ENCODE results near the gene YJEFN3.

GRCh38 chr19:19529783-19530422 lies 1.2 kb downstream of the YJEFN3 start:
- peak; percentile 56 for TF ChIP-seq POLR2A (IDR thresholded peaks at IDR 0.05; ENCODE audit: low read depth, low read length)
- TF ChIP-seq CTCF (IDR thresholded peaks at IDR 0.05 in 2 of 3, conservative IDR thresholded peaks at IDR 0.05 in 1 of 3; ENCODE audit: control insufficient read depth in 2 of 3, extremely low read depth in 1 of 3, insufficient read depth in 1 of 3, low read depth in 3 of 3, low read length in 3 of 3), result no peak
- TF ChIP-seq NFIC (IDR thresholded peaks at IDR 0.05; ENCODE audit: low read depth, low read length), result no peak
- no peak for TF ChIP-seq SP1 (IDR thresholded peaks at IDR 0.05; ENCODE audit: low read depth, low read length)
- no peak for TF ChIP-seq RFX5 (IDR thresholded peaks at IDR 0.05; ENCODE audit: low read depth, low read length)
- TF ChIP-seq EP300 (IDR thresholded peaks at IDR 0.05; ENCODE audit: borderline replicate concordance in 1 of 2, control insufficient read depth in 1 of 2, low read depth in 2 of 2, low read length in 2 of 2), result no peak
- no peak for TF ChIP-seq ZBTB11 (CRISPR knock-in tag; IDR thresholded peaks at IDR 0.05)
- no peak for TF ChIP-seq CHD2 (IDR thresholded peaks at IDR 0.05; ENCODE audit: borderline replicate concordance, low read depth, low read length)
- TF ChIP-seq SMARCA5 (IDR thresholded peaks at IDR 0.05), result no peak
- no peak for TF ChIP-seq SPI1 (IDR thresholded peaks at IDR 0.05; ENCODE audit: borderline replicate concordance, insufficient read depth, low read depth, low read length)
- no peak for TF ChIP-seq SREBF1 (IDR thresholded peaks at IDR 0.05; ENCODE audit: low read length)
- TF ChIP-seq RAD21 (IDR thresholded peaks at IDR 0.05; ENCODE audit: insufficient read depth, low read depth, low read length), result no peak
- TF ChIP-seq NFYA (IDR thresholded peaks at IDR 0.05; ENCODE audit: borderline replicate concordance, low read depth, low read length), result no peak
- no peak for TF ChIP-seq REST (IDR thresholded peaks at IDR 0.05; ENCODE audit: low read depth, low read length)

All from GM12878 (cell line).